Measurements from ENCODE around the gene AJAP1.

The AJAP1 gene

DNA sequence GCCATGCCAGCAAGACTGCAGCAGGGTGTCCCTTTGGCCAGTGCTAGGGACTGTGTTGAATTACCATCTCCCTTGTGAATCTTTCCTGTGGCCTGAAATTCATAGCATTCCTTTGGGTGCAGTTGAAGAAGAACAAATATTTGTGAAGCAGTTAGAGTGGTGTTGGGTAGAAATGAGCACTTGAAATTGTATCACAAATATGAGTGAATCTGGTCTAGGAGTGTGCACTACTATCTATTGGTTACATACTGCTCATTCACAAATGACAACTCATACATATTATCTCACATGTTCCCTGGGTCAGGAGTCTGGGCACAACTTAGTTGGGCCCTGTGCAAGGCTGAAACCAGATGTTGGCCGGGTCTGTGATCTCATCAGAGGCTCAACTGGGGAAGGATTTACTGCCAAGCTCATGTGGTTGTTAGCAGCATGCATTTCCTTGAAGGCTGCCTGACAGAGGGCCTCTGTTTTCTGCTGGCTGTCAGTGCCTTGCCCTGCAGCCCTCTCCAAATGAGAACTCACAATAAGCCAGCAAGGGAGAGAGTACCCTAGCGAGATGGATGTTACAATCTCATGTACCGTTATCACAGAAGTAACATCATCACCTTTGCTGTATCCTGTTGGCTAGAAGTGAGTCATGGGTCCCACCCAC, 23.8 kb downstream of the AJAP1 start:
- no peak overlapping the region for H3K27ac ChIP-seq
- TF ChIP-seq, protein P1, sequence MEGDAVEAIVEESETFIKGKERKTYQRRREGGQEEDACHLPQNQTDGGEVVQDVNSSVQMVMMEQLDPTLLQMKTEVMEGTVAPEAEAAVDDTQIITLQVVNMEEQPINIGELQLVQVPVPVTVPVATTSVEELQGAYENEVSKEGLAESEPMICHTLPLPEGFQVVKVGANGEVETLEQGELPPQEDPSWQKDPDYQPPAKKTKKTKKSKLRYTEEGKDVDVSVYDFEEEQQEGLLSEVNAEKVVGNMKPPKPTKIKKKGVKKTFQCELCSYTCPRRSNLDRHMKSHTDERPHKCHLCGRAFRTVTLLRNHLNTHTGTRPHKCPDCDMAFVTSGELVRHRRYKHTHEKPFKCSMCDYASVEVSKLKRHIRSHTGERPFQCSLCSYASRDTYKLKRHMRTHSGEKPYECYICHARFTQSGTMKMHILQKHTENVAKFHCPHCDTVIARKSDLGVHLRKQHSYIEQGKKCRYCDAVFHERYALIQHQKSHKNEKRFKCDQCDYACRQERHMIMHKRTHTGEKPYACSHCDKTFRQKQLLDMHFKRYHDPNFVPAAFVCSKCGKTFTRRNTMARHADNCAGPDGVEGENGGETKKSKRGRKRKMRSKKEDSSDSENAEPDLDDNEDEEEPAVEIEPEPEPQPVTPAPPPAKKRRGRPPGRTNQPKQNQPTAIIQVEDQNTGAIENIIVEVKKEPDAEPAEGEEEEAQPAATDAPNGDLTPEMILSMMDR (IDR thresholded peaks at IDR 0.05): no peak

DNA sequence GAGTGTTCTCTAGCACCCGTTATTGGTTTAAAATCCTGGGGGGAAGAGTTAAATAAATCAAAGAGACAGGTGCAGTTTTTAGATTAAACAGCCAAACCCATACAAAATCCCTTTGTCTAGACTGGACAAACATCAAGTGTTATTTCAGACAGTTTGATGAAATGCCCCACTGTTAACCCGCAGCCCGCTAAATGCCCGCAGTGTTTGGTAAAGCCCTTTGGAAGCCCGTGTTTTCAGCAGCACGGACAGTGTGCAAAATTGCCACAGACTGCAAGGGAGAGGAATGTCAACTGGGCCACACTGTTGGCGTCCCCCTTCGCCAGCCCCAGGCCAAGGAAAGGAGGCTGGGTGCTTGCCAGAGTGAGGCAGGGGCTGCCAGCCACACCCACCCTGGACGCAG, 26.6 kb downstream of the AJAP1 start:
- DNase-seq (ENCODE audit: low spot score): no peak
- TF ChIP-seq, protein P1 (IDR thresholded peaks at IDR 0.05): no peak
- Histone ChIP-seq H3K4me3 (no peak overlapping the region), H3K27ac (no peak overlapping the region)

More for the DNA sequence above, 23.8 kb downstream of the AJAP1 start:
- H3K4me3 ChIP-seq: no peak overlapping the region
- no peak for DNase-seq (ENCODE audit: low spot score)

DNA sequence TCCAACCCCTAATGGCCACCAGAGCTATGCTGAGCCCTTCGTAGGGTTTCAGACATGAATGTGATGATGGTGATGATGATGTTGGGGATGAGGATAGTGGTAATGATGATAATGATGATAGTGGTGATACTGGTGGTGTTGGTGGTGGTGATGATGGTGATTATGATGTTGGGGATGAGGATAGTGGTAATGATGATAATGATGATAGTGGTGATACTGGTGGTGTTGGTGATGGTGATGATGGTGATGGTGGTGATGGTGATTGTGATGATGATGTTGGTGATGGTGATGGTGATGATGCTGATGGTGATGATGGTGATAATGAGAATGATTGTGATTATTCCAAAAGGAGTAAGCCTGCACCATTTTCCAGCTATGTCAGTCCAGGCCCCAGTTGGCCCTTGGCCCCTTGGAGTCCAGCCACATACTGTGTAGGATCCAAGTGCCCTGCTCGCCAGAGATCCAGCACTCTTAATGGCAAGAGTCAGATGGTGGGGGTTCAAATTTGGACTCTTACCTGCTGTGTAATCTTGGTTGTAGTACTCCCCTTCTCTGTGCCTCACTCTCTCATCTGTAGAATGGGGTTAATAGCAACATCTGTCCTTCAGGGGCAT, 28.3 kb downstream of the AJAP1 start:
- H3K4me3 ChIP-seq: no peak overlapping the region
- no peak overlapping the region for H3K27ac ChIP-seq
- TF ChIP-seq, protein P1 (IDR thresholded peaks at IDR 0.05): no peak
- no peak for DNase-seq (ENCODE audit: low spot score)

DNA sequence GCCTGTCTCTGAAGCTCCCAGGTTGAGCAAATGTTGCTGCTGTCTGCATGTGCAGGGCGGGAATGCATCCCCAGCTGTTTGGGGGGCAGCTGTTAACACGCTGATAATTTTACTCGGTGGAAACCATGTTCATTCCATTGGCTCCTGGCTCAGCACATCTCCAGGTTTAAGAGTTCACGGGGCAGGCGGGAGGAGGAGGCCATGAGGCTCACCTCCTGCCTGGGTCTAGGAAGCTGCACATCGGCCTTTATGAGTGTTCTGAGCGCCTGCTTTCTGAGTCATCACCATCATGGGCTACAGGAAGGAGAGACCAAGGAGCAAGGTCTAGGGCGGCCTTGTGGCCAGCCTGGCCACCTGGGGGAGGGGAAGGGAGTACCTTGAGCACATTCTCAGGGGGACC, 29.7 kb downstream of the AJAP1 start:
- DNase-seq (ENCODE audit: low spot score): no peak
- Histone ChIP-seq H3K27ac (no peak overlapping the region), H3K4me3 (no peak overlapping the region)
- TF ChIP-seq, protein P1 (IDR thresholded peaks at IDR 0.05): no peak

DNA sequence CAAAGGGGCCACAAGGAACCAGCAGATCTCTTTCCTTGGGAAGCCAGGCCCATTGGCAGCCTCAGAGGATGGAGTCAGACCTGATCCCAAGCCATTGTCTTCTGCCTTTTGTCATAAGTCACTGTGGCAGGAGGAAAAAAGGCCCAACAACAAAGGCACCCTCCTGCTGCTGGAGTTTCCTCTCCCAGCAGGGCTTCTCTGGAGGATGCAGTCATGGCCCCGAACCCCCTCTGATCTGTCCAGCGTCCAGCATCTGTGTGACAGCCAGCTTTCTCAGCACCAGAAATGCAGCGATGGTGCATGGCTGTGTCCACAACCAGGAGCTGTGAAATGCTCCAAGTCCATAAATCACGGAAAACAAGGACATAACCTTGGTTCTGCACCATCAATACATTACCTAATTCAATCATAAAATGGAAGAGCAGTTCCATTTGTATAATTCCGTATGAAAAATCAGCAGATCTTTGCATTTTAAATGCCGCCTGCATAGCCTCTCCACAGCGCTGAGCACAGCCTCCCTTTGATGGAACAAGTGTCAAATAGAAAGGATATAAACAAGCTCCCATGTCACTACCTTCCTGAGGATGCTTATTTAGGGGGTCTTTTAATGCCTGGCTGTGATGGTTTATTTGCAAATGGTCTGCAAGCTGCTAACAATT, 30.6 kb downstream of the AJAP1 start:
- TF ChIP-seq, protein P1 (IDR thresholded peaks at IDR 0.05): no peak
- Histone ChIP-seq H3K27ac (no peak overlapping the region), H3K4me3 (no peak overlapping the region)
- DNase-seq (ENCODE audit: low spot score): no peak

DNA sequence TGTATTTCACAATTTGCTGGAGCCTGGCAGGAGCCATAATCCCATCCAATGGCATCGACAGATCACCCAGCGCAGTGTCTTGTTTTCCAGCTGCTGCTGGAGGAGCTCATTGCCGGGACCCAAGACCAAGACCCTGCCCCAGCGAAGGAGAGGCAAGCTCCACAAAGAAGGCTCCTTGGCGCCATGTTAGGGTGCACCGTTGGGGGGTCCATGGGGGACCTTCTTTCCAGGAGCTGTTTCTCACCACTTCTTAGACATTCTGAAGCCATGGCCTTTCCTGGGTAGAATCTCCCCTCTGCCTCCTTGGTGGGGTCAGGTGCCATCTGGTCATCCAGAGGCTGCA, 31.1 kb downstream of the AJAP1 start:
- H3K27ac ChIP-seq: no peak overlapping the region
- no peak overlapping the region for H3K4me3 ChIP-seq
- TF ChIP-seq, protein P1 (IDR thresholded peaks at IDR 0.05): no peak
- DNase-seq (ENCODE audit: low spot score): no peak

DNA sequence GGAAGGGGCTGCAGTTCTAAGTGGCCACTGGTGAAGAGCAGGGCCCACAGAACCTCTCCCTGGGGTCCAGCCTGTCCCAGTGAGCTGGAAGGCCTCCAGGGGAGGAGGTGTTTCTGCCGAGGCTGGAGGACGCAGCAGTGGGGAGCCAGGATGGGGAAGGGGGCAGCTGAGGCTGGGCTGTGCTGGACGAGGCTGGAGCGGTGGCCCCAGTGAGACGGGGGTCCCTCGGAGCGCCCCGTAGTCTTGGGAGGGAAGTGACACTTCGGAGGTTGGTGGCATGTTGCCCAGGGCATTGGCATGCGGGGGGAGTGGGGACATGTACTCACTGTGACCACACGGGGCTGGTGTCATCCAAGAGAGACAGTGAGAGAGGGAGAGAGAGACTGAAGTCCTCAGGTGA, 33.5 kb downstream of the AJAP1 start:
- no peak for DNase-seq (ENCODE audit: low spot score)
- TF ChIP-seq, protein P1 (IDR thresholded peaks at IDR 0.05): no peak
- no peak overlapping the region for H3K4me3 ChIP-seq
- no peak overlapping the region for H3K27ac ChIP-seq

All from coronary artery (tissue), 2 donors.